DND-41 (cell line): ENCODE measurements around the gene SOAT2.

Source experiments
- ATAC-seq: fragments of 200-7000 bp; cut with Tn5 transposase; 3 replicates; pipeline ENCODE4 v1.9.1; 2021; ENCODE audit warnings: low read depth; ENCODE audit not compliant: insufficient read depth
- DNase-seq: peaks from one replicate; pipeline ENCODE4 v3.0.0-alpha.2; 2020
- H2AFZ ChIP-seq: 2 replicates; pipeline ENCODE4 v1.6.0; 2012; ENCODE audit warnings: low read depth, low read length
- H3K27ac ChIP-seq: 2 replicates; pipeline ENCODE4 v1.5.1; 2012; ENCODE audit warnings: low read length, inconsistent platforms
- H3K27me3 ChIP-seq: fragments of 200-600 bp; sonication (generic); 2 replicates; pipeline ENCODE4 v1.6.0; 2012; ENCODE audit warnings: low read length, mild to moderate bottlenecking, inconsistent platforms; ENCODE audit not compliant: insufficient read depth, poor library complexity
- H3K36me3 ChIP-seq: 2 replicates; pipeline ENCODE4 v1.5.1; 2012; ENCODE audit warnings: low read length, inconsistent platforms; ENCODE audit not compliant: insufficient read depth
- H3K4me1 ChIP-seq: 2 replicates; pipeline ENCODE4 v1.5.1; 2012; ENCODE audit warnings: mild to moderate bottlenecking, low read length; ENCODE audit not compliant: insufficient read depth
- H3K4me2 ChIP-seq: 2 replicates; pipeline ENCODE4 v1.6.0; 2012; ENCODE audit warnings: mild to moderate bottlenecking, moderate library complexity, low read length, inconsistent platforms; ENCODE audit not compliant: insufficient read depth
- H3K4me3 ChIP-seq, 2 experiments: fragments of 200-600 bp in 1 of 2; shearing (Covaris generic) in 1 of 2; 2 replicates each; pipeline ENCODE4 v1.5.1; 2012 to 2016; ENCODE audit warnings: inconsistent platforms in 2 of 2, low read length in 2 of 2, mild to moderate bottlenecking in 2 of 2, low read depth in 1 of 2, moderate library complexity in 1 of 2
- H3K79me2 ChIP-seq: 2 replicates; pipeline ENCODE4 v1.6.0; 2012; ENCODE audit warnings: low read length, inconsistent platforms; ENCODE audit not compliant: insufficient read depth
- H3K9ac ChIP-seq: 2 replicates; pipeline ENCODE4 v1.6.0; 2012; ENCODE audit warnings: low read depth, mild to moderate bottlenecking, inconsistent platforms, low read length, moderate library complexity
- H3K9me3 ChIP-seq: 2 replicates; pipeline ENCODE4 v1.5.1; 2012; ENCODE audit warnings: low read length, moderate library complexity, mild to moderate bottlenecking, inconsistent platforms; ENCODE audit not compliant: insufficient read depth, severe bottlenecking
- H4K20me1 ChIP-seq: 2 replicates; pipeline ENCODE4 v1.6.0; 2012; ENCODE audit warnings: low read length; ENCODE audit not compliant: insufficient read depth
- CTCF ChIP-seq: IDR thresholded peaks from 2 replicates; pipeline ENCODE4 v1.5.1; 2012; ENCODE audit warnings: borderline replicate concordance, low read length, moderate library complexity, mild to moderate bottlenecking; ENCODE audit not compliant: poor library complexity, severe bottlenecking; ENCODE audit errors: extremely low read depth
- EZH2 ChIP-seq: IDR thresholded peaks from 3 replicates; pipeline ENCODE4 v1.6.1; 2012; ENCODE audit warnings: borderline replicate concordance, low read depth, mild to moderate bottlenecking, moderate library complexity, low read length, inconsistent platforms; ENCODE audit not compliant: severe bottlenecking

The SOAT2 gene

GRCh38 chr12:53103860-53104305 is 597 bp downstream of the SOAT2 start:
- ATAC-seq (no peak), DNase-seq (peak; percentile 17)
- no peak overlapping the region for H3K4me3 ChIP-seq
- no peak for TF ChIP-seq EZH2
- TF ChIP-seq CTCF, result no peak
- H3K27me3 ChIP-seq, result peaks cover 5% of the 10 kb centered on the region
- peaks cover 4% of the 10 kb centered on the region for H3K4me1 ChIP-seq
- H4K20me1 ChIP-seq, result peaks cover 5% of the 10 kb centered on the region; the same call in 1 of the 2 replicates
- no peaks in the 10 kb centered on the region for H3K9me3 ChIP-seq
- no peak overlapping the region for H2AFZ ChIP-seq
- H3K27ac ChIP-seq, result no peak overlapping the region
- H3K4me2 ChIP-seq, result no peak overlapping the region
- no peaks in the 10 kb centered on the region for H3K79me2 ChIP-seq
- H3K9ac ChIP-seq, result no peak overlapping the region
- no peaks in the 10 kb centered on the region for H3K36me3 ChIP-seq

- Histone ChIP-seq H3K9me3 (no peaks in the 10 kb centered on the region), H3K4me2 (no peak overlapping the region), H3K27ac (no peak overlapping the region), H3K36me3 (no peaks in the 10 kb centered on the region), H3K4me3 (no peak overlapping the region), H3K27me3 (no peaks in the 10 kb centered on the region), H3K9ac (no peak overlapping the region), H3K79me2 (no peaks in the 10 kb centered on the region), H2AFZ (no peak overlapping the region), H4K20me1 (no peaks in the 10 kb centered on the region), H3K4me1 (no peaks in the 10 kb centered on the region)
- ATAC-seq, result no peak
- no peak for DNase-seq
- TF ChIP-seq EZH2, result no peak
- TF ChIP-seq CTCF, result no peak
Observed at GRCh38 chr12:53105256-53105655, 2.0 kb downstream of the SOAT2 start.

- Histone ChIP-seq H3K79me2 (no peaks in the 10 kb centered on the region), H3K9me3 (no peaks in the 10 kb centered on the region), H3K27me3 (no peaks in the 10 kb centered on the region), H3K4me1 (no peaks in the 10 kb centered on the region), H3K36me3 (no peaks in the 10 kb centered on the region), H3K4me3 (no peak overlapping the region), H2AFZ (no peak overlapping the region), H4K20me1 (no peaks in the 10 kb centered on the region), H3K4me2 (no peak overlapping the region), H3K27ac (no peak overlapping the region), H3K9ac (no peak overlapping the region)
- no peak for ATAC-seq
- no peak for DNase-seq
- TF ChIP-seq EZH2 (no peak), CTCF (no peak)
Observed at GRCh38 chr12:53105712-53106439, 2.6 kb downstream of the SOAT2 start.

GRCh38 chr12:53107122-53107521 is 3.8 kb downstream of the SOAT2 start:
- no peak overlapping the region for H3K4me3 ChIP-seq
- H2AFZ ChIP-seq, result no peak overlapping the region
- no peaks in the 10 kb centered on the region for H3K36me3 ChIP-seq

More at GRCh38 chr12:53107122-53107521, 3.8 kb downstream of the SOAT2 start:
- Histone ChIP-seq H3K27ac (no peak overlapping the region), H3K4me2 (no peak overlapping the region), H4K20me1 (no peaks in the 10 kb centered on the region), H3K79me2 (no peaks in the 10 kb centered on the region), H3K27me3 (no peaks in the 10 kb centered on the region), H3K9me3 (no peaks in the 10 kb centered on the region), H3K9ac (no peak overlapping the region), H3K4me1 (no peaks in the 10 kb centered on the region)
- ATAC-seq (no peak), DNase-seq (no peak)
- TF ChIP-seq CTCF, result no peak
